Embryonic facial prominence (tissue), 1 donor: ENCODE data around the gene RAP1B.
A peak's percentile ranks its signal among the peaks of the same experiment; 100 is the strongest.
"Not testable (repeated sequence)": the region's sequence is repeated elsewhere in the genome, so short reads cannot be mapped to it uniquely, and the experiment has no call there.

Source experiments
- DNase-seq: peaks from one replicate; pipeline ENCODE4 v3.0.0-alpha.2; 2016; ENCODE audit errors: extremely low spot score

Gene RAP1B

GRCh38 chr12:68633614-68634558 is 23.2 kb downstream of the RAP1B start:
- no peak for DNase-seq

- no peak for DNase-seq
Measured at GRCh38 chr12:68636268-68636667, 25.6 kb downstream of the RAP1B start.

- not testable (repeated sequence) for DNase-seq
Measured at GRCh38 chr12:68637439-68637838, 26.7 kb downstream of the RAP1B start.

- no peak for DNase-seq
Measured at GRCh38 chr12:68638171-68638570, 27.5 kb downstream of the RAP1B start.

GRCh38 chr12:68638721-68639395 is 28.2 kb downstream of the RAP1B start:
- DNase-seq, result no peak

GRCh38 chr12:68639396-68639767 is 28.7 kb downstream of the RAP1B start:
- DNase-seq, result no peak

GRCh38 chr12:68641138-68641537 is 30.4 kb downstream of the RAP1B start:
- DNase-seq, result no peak

GRCh38 chr12:68646484-68646883 is 35.8 kb downstream of the RAP1B start:
- no peak for DNase-seq

- DNase-seq, result no peak
Measured at GRCh38 chr12:68647507-68647906, 36.8 kb downstream of the RAP1B start.

GRCh38 chr12:68648179-68648578 is 37.5 kb downstream of the RAP1B start:
- no peak for DNase-seq

GRCh38 chr12:68665016-68665569 is 54.4 kb downstream of the RAP1B start:
- no peak for DNase-seq

GRCh38 chr12:68667291-68667690 is 56.6 kb downstream of the RAP1B start:
- DNase-seq, result no peak

- DNase-seq, result no peak
Measured at GRCh38 chr12:68667896-68668295, 57.2 kb downstream of the RAP1B start.

GRCh38 chr12:68671179-68671578 is 60.5 kb downstream of the RAP1B start:
- no peak for DNase-seq

GRCh38 chr12:68673788-68674187 is 63.1 kb downstream of the RAP1B start:
- no peak for DNase-seq

GRCh38 chr12:68674376-68674775 is 63.7 kb downstream of the RAP1B start:
- no peak for DNase-seq

GRCh38 chr12:68675101-68675842 is 64.6 kb downstream of the RAP1B start:
- no peak for DNase-seq

GRCh38 chr12:68676854-68677253 is 66.2 kb downstream of the RAP1B start:
- DNase-seq, result not testable (repeated sequence)

- DNase-seq, result no peak
Measured at GRCh38 chr12:68686262-68686594, 75.5 kb downstream of the RAP1B start.

- peak; percentile 98 for DNase-seq
Measured at GRCh38 chr12:68686595-68687521, 76.2 kb downstream of the RAP1B start, which contains the start of gene NUP107. Gene NUP107, plus strand, starts transcription at chr12:68686978. Its CDS starts 88 bp downstream, at chr12:68687066.

GRCh38 chr12:68695454-68695853 is 84.8 kb downstream of the RAP1B start:
- DNase-seq, result no peak
